Pulmonary artery endothelial cell (primary cell): ENCODE results near the gene TEX2. TPM values are rescaled to one million over a fixed set of nuclear protein-coding genes. Genes with fewer than 3 reads are reported as not detected.

Experiments used
- DNase-seq: peaks from one replicate; pipeline ENCODE4 v3.0.0-alpha.2; 2011; ENCODE audit warnings: low read depth, low spot score
- total RNA-seq: library from RNA; depleted of rRNA; stranded (reverse); fragments of >200 nt; gene quantifications from 2 replicates; pipeline ENCODE4 v1.2.3, GENCODE V29; 2014

Gene TEX2
- total RNA-seq, 1 donor from 2014 or later, result 27.6 TPM

- DNase-seq, result no peak
Measured at GRCh38 chr17:64158831-64159590, 104.0 kb downstream of the TEX2 start.

GRCh38 chr17:64158406-64158805 is 104.7 kb downstream of the TEX2 start:
- DNase-seq, result no peak

GRCh38 chr17:64157669-64158180 is 105.3 kb downstream of the TEX2 start:
- DNase-seq, result no peak

GRCh38 chr17:64156670-64157069 is 106.4 kb downstream of the TEX2 start:
- DNase-seq, result no peak

DNA sequence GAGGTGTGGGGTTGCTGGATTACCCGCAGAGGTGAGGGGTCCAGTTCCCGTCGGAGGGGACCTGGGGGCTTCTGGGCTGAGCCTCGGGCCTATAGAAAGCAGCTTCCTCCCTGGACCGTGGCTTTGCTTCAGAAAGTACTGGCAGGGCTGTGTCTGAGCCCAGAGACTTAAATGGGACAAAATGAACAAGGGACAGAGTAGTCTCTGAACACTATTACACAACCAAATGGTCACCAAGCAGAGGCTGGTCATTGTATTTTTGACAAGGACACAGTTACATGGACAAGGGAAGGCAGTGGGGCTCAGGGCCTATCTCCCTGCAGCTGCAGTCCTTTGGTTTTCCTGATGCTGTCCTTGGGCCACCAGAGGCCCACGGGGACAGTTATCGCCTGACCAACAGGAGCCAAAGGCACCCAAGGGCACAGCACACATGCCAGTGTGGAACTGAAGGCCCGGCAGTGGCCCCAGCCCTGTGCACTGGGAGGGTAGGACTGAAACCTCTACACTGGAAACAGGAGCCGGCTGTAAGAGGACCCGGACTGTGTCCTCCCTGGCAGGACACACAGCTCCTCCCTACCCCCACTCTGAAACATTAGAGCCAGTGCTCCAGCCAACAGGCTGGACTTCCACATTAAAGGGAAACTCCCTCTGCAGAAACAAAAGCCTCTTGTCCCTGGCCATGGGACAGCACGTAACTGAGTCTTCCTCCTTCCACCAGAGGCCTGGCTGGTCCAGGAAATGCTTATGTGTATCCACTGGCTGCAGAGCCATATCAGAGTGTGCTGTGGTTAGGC is 107.1 kb downstream of the TEX2 start:
- DNase-seq, result no peak

DNA sequence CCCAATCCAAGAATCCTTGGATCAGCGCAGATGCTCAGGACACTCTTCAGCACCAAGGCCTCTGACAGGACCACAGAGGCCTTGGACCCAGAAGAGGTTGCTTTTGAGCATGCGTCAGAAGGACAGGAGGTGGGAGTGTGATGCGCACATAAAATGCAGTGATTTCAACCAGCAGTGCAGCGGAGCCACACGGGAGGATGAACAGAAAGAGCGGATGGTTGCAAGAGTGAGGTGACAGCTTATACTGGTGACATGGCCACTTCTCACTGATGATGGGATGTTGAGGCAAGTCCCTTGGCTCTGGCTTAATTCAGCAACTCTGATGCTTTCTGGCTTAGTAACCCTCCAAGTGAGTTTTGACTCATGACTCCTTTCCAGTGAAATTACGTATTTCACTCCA is 107.9 kb downstream of the TEX2 start:
- no peak for DNase-seq

DNA sequence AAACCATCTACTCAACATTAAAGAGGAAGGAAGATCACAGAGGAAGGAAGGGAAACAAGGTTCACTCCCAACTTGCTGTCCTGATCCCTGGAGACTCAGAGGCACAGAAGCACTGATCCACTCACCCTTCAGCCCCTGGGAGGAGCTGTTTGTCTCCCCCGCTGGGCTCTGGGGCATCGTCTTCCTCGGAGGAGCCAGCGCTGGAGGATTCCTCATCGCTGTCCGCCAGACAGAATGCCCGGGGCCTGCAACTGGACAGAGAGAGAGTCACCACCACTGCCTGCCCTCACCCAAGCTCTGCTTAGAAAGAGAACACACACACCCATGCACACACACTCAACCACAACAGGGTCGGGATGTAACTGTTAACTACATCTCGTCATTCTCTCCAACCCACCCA is 108.3 kb downstream of the TEX2 start:
- no peak for DNase-seq

GRCh38 chr17:64154313-64154695 is 108.8 kb downstream of the TEX2 start:
- no peak for DNase-seq

- no peak for DNase-seq
Measured at GRCh38 chr17:64153565-64154312, 109.3 kb downstream of the TEX2 start.

DNA sequence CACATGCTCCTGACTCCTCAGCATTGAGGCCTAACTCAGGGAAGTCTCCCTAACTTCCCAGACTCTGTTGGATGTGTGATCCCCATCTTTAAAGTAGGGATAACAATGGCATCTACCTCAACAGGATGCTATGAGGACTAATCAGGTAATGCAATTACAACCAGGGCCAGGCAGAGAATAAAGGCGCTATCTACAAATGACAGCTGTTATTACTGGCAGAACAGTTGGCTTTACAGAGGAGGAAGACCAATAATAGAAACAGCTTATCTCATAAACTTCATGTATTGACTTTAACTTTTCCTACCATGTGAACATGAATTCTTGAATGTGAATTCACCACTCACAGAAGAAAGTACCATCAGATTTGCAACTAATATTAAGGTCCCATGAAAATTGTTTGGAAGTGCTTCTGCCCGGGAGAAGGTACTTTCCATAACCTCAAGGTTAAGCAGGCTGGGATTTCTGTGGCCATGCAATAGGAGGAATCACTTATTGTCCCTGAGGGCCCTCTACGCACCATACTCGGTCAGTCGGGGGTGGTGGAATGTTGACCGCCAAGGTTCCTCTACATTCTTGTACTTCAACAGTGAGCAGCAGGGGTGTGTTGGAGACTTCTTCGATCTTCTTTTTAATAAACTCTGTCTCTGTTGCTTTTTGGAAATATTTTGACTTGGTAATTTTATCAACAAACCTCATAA is 110.5 kb downstream of the TEX2 start:
- DNase-seq, result peak; percentile 67

DNA sequence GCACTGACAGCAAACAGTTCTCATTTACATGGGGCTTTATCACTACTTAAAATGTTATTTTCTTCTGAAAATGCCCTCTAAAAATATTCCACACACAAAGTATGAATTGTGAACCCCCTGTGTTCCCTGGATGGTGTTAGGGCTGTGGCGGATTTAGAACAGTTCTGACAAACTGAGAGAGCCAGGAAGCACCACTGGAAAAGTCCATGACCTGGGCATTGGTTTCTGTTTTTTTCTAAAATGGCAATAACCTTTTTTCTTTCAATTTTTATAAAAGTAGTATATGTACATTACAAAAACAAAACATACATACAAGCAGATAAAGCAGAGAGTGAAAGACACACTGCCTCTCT is 112.1 kb downstream of the TEX2 start:
- no peak for DNase-seq

GRCh38 chr17:64150237-64151015 is 112.6 kb downstream of the TEX2 start:
- no peak for DNase-seq

GRCh38 chr17:64149196-64149595 is 113.9 kb downstream of the TEX2 start:
- no peak for DNase-seq

- no peak for DNase-seq
Measured at GRCh38 chr17:64148699-64149098, 114.4 kb downstream of the TEX2 start.

DNA sequence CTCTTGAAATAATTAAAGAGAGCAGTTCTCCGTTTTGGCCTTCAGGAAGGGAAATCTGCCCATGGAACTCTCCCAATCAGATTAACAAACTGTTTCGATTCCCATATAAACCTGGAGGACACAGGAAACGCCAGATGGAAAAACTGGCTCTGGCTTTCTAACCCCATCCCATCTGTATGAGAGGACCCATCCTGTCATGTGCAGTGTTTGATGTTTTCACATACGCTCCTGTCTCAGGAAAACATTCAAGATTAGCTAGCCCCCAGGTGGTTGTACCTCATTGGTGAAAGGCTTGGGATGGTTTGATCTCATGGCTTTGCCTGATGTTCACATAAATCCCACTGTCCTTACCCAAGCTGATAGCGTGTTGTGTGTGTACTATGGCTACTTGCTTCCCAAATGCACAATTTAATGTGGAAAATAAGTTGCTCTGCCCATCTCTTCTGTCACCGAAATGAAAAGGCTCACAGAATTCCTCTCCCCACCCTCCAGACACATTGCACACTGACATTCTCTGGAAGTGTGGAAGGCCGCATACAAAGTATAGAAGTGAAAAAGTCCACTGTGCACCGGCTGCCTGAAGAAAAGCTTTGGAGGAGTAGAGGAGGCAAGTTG is 114.9 kb downstream of the TEX2 start:
- no peak for DNase-seq

DNA sequence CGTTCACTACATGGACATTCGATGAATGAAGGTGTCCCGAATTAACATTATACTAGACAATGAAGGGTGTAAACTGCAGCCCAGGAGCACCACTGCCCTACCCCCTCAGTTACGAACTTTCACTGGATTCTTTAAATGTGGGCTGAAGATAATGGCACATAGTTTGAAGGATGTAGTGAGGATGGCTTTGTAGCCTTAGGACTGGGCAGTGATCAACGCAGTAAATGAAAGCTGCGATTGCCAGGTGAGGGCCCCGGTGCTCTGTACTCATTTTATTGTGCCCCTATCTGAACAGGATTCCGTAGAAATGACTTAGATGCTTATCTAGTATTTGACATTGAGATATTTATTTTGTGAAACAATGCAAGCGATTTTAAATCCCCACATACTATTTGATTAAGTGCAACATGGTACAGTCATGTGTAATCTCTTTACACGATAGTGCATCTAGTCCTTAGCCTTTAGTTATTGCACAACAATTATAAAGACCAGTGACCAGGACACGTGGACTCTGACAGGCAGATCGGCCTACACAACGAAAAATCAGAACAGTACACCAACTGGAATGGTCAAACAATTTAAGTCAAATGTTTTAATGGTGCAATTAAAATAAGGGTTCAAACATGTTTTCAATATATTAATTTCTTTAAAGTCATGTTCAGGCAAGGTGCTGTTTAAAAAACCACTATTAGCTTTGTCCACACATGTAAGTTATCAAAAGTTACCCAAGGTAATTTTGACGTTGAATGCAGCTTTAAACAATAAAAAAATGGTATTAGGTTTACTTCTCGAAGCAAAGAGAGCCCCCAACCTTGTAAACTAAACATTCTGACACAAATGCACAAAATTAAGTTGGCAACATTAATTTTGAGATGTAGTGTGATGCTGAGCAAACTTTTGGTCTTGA is 115.7 kb downstream of the TEX2 start:
- DNase-seq, result no peak

DNA sequence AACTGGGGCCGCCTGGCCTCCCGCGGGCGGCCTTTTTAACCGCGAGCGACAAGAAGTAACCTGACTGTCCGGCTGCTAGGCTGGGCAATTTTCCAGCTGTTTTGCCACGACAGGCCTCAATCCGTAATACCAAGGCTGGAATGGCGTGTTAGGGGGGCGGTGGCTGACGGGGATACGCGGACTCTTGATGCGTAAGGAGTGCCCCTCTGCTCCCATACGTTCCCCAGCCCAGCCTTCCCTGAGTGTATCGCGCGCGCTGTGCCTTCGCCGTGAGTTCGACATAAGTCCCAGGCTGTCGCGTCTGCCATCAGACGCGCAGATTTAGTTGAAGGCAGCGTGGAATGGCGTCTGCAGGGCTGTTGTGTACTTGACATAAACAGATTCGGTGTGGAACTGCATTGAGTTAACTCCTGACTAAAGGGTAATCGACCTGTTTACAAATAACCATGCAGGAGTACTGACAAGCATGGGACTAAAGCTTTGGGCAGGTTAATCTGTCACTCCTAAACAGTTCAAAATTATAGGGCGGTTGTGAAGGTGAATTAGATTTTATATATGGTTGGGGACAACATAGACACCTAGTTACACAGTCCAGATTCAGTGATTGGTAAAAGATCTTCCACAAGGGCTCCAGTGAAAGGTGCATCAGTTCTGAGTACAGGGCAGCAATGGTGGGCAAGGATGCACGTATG is 116.5 kb downstream of the TEX2 start:
- no peak for DNase-seq

- peak; percentile 100 for DNase-seq
Measured at GRCh38 chr17:64145751-64146417, 117.2 kb downstream of the TEX2 start.
